Measurements from ENCODE around the gene WNK2.

DNA sequence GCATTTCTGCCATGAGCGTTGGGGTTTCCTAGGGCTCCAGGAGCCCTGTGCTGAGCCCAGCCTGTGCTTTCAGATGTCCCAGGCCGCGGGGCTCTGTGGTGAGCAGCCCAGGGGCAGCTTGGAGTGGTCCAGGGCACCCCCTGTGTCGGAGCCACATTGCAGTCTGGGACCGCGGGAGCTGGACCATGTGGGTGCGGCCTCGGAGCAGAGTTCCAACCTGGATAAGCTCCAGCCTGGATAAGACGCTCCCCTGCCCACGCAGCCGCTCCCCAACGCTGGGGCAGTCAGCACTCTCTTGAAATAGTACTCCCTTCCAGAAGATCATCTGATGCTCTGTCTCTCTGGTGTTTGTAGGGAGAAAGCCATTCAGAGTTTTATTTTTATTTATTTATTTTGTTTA lies 111.1 kb downstream of the WNK2 start:
- TF ChIP-seq POLR2A (IDR thresholded peaks at IDR 0.05; ENCODE audit: low read length) (no peak), GATA1 (IDR thresholded peaks at IDR 0.05; ENCODE audit: low read depth, low read length) (no peak)
